HG02938 (cell line): Measurements from ENCODE around the gene OVCA2.

Experiments
- ATAC-seq: cut with Tn5 transposase; IDR thresholded peaks from one replicate; pipeline ENCODE4 v1.9.1; 2021; ENCODE audit warnings: mild to moderate bottlenecking, moderate library complexity; ENCODE audit not compliant: unreplicated experiment

OVCA2 gene

DNA sequence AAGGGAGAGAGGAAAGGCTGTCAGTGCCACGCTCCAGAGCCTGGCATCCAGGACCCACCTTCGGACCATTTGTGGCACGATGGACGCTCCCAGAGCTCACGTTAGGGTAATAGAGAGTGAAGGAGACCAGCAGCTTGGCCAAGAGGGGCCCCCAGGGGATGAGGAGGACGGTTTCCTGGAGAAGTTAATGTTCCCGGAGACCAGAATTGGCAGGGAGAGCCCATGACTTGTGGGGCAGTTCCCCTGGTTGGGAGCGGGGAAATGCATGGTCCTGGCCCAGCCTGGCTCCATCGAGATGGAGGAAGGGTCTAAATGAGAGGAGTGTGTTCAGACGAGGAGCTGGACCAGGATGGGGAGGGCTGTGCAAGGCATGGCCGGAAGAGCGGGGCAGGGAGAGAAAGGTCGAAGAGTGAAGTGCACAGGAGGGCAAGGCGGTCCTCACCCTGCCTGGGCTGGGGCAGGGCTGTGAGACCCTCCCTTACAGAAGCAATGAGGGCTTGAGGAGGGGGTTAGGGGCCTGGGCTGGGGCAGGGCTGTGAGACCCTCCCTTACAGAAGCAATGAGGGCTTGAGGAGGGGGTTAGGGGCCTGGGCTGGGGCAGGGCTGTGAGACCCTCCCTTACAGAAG, 10.2 kb downstream of the OVCA2 start:
- ATAC-seq: no peak

GRCh38 chr17:2053380-2054261, 11.8 kb downstream of the OVCA2 start:
- no peak for ATAC-seq

DNA sequence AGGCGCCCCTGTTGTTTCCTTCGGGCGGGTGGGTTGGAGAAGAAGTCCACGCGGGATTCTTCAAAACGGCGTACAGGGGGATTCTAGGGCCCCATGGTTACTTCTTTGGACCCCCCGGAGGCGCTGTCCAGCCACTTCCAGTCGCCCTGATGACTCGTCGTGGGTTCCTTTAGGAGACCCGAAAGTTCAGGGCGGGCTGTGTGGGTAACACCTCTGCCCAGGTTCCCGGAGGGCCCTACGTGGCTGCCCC, 12.4 kb downstream of the OVCA2 start:
- no peak for ATAC-seq

DNA sequence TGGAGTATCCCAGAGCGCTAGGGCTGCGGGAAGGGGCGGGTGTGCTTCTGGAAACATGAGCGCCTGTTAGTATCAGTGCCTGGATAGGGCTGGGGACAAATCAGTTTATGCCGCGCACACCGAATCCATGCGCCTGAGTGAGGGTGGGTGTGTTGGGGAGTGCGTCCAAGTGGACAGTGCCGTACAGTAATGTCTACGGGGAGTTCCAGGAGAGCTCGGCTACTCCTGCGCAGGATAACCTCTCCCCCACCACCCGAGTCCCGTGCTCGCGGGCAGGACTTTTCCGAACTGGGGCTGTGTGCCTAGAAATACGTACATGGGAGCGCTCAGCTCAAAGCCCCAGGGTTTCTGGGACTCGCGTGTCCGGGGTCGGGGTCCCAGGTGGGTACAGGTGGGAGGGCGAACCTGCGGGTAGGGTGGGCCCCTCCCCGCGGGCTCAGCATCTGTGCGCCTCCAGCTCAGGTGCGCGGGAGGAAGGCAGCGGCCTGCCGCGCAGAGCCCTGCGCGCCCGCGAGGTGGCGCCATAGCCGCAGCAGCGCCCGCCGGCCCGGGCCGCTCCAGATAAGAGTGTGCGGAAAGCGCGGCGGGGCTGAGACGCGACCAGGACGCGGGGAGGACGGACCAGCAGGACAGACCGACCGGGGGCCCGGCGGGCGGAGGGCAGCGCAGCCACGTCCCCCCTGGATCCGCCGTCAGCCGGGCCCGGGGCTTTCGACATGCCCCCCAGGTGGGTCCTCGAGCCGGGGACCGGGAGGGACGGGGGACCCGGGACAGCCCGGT, 12.9 kb downstream of the OVCA2 start, which contains the start of gene HIC1:
TSS of gene HIC1 (plus strand) at position 592 of the 780 bp plus-strand sequence. CDS start 1,588 bp downstream, outside the sequence.
- no peak for ATAC-seq

GRCh38 chr17:2055292-2056205, 13.7 kb downstream of the OVCA2 start:
- ATAC-seq: no peak

- no peak for ATAC-seq
These were observed 14.7 kb downstream of the OVCA2 start for GRCh38 chr17:2056206-2057174.

GRCh38 chr17:2057175-2057759, 15.4 kb downstream of the OVCA2 start:
- no peak for ATAC-seq

- ATAC-seq: no peak
These were observed 16.2 kb downstream of the OVCA2 start for GRCh38 chr17:2057760-2058585.

DNA sequence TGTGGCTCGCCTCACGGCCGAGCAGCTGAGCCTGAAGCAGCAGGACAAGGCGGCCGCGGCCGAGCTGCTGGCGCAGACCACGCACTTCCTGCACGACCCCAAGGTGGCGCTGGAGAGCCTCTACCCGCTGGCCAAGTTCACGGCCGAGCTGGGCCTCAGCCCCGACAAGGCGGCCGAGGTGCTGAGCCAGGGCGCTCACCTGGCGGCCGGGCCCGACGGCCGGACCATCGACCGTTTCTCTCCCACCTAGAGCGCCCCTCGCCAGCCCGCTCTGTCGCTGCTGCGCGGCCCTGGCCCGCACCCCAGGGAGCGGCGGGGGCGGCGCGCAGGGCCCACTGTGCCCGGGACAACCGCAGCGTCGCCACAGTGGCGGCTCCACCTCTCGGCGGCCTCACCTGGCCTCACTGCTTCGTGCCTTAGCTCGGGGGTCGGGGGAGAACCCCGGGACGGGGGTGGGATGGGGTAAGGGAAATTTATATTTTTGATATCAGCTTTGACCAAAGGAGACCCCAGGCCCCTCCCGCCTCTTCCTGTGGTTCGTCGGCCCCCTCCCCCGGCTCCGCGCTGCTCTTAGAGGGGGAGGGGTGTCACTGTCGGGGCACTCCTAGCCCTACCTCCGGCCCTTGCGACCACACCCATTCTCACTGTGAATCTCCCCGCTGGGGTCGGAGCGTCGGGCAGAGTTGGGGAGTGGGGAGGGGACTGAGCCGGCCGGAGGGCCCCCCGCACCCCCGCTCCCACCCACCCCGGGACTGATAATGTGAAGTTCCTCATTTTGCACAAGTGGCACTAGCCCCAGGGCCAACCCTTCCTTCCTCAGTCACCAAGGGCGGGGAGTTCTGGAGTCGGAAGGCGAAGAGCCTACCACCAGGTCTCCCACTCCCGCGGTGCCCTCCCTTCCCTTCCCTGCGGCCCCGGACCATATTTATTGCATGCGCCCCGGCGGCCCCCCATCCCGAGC, 17.0 kb downstream of the OVCA2 start:
- no peak for ATAC-seq

DNA sequence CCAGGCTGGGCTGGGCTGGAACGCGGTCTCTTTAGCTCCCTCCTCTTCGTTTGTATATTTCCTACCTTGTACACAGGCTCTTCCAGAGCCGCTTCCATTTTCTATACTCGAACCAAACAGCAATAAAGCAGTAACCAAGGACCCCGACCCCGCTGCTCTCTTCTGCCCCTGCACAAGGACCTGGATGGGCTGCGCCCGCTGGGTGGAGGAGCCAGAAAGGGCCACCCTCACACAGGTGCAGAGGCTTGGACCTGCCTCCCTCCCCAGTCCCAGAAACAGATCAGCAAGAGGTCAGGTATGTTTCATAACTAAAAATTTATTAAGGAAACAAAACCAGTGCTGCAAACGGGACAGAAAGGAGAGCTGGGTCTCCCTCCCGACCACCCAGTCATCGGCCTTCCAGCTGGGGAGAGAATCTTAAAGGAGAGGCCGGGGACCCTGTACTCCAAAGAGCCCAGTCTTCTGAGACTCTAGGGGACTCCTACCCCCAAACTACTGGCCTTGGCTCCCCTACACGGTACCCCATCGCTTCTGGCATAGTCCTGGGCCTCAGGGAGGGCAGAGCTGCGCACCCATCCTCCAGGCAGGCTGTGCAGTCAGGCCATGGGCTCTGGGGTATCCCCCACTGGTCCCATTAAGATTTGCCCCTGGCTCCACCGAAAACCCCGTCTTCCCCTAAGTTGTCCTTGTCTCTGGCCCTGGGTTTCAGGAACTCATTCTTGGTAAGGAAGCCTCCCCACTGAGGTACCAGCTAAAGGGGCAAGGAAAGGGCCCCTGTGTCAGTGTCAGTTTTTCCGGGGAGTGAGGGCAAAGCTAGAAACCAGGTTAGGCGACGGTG, 17.9 kb downstream of the OVCA2 start:
- no peak for ATAC-seq

GRCh38 chr17:2060385-2060658, 18.5 kb downstream of the OVCA2 start:
- ATAC-seq: no peak

DNA sequence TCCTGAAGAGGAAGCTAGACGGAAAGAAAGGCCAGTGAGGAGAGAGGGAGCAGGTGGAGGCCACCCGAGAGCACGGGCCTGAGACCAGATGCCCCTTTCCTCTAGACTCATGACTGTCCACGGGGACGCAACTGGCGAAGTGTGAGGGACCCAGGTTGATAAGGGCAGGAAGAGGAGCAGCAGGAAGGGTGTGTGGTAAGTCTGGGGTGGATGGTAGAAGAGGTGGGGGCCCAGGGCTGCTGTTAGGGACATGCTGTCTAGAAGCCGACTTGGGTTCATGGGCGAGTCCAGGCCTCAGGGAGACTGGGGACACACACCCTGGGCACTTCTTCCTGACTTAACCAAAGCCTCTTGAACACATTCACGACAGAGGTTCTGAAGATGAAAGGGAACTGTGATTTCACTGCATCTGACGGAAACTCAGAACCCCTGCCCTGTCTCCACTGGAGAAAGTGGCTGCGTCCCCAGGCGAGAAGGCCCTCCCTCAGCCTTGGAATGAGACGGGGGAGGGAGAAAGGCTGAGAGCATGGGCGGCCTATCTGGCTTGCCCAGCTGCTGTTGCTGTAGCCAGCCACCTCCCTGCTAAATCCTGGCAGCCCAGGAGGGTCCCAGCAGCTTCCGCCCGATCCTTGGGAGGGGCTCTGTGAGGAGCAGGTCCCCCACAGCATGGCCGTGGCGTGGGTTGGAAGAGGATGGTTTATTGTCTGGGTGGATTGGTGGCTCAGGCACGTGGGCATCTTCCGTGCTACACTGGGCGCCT, 19.0 kb downstream of the OVCA2 start:
- no peak for ATAC-seq

DNA sequence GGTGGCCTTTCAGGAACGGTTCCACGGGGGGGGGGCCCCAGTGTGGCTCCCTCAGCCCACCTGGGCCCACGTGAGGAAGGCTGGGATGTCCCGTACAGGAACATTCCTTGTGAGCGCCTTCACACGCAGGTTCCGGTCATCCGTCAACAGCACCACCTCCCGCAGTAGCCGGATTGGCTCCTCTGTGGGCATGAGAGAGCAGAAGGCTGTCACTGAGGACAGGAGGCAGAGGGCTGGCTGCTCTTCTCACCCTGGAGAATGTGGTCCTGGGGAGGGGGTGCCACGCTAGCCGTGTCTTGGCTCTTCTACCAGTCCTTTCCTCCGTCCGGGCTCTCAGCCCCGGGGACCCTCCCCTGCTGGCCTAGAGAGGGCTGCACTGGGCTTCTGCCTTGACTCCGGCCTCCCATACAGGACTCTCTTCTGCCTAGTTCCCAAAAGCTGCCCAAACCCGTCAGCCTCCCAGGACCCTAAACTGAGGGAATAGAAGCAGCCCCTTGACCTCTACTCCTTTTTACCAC, 19.7 kb downstream of the OVCA2 start:
- ATAC-seq: no peak

DNA sequence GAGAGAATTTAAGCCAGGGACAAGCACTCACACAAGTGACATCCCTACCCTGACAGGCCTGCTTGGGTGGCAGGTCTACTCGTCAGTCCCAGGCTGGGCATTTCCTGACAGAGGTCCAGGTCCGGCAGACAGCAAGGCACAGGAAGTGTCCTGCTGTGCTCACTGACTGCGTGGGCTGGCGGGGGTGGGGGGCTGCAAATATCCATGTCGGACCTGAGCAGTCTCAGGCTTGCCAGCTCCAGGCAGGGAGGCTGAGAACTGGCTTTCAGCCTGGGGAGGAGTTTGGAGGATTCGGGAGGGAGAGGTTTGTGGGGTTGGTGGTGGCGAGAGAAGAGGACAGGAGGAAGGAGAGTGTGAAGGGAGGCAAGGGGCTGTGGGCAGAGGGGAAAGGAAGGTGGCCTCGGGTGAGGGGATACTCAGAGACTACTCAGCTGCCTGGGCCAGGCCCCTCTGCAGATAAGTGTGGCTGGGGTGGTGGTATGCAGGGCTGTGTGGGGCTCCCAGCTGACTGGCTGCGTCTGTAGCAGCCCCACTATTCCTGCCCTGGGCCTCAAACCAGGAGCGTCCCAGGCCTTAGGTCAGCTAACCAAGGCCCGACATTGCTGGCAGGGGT, 20.9 kb downstream of the OVCA2 start:
- no peak for ATAC-seq
